NB4 (cell line): ENCODE measurements around the gene IL10RB.

ENCODE experiments used
- DNase-seq: peaks from one replicate; pipeline ENCODE4 v3.0.0; 2010; ENCODE audit warnings: low read depth
- H3K4me3 ChIP-seq: one replicate; pipeline ENCODE4 v1.5.1; 2011; ENCODE audit warnings: mild to moderate bottlenecking, low read depth, low read length, moderate library complexity
- CTCF ChIP-seq: IDR thresholded peaks from one replicate; pipeline ENCODE4 v1.5.1; 2012; ENCODE audit warnings: low read depth, low read length
- MAX ChIP-seq: IDR thresholded peaks from 2 replicates; pipeline ENCODE4 v1.6.1; 2011; ENCODE audit warnings: low read depth, low read length
- MYC ChIP-seq: IDR thresholded peaks from 2 replicates; pipeline ENCODE4 v1.6.1; 2011; ENCODE audit warnings: low read depth, low read length
- POLR2A ChIP-seq: IDR thresholded peaks from 2 replicates; pipeline ENCODE4 v1.6.1; 2011; ENCODE audit warnings: mild to moderate bottlenecking; ENCODE audit not compliant: insufficient read length; ENCODE audit errors: extremely low read depth

Gene IL10RB

GRCh38 chr21:33293811-33294216, 27.6 kb downstream of the IL10RB start:
- DNase-seq = no peak
- no peak overlapping the region for H3K4me3 ChIP-seq
- TF ChIP-seq MAX = no peak
- no peak for TF ChIP-seq POLR2A
- no peak for TF ChIP-seq CTCF
- TF ChIP-seq MYC = no peak

- no peak overlapping the region for H3K4me3 ChIP-seq
- TF ChIP-seq CTCF (no peak), POLR2A (no peak), MYC (no peak), MAX (no peak)
- no peak for DNase-seq
Observed at GRCh38 chr21:33296156-33296555, 30.0 kb downstream of the IL10RB start.

GRCh38 chr21:33299181-33299752, 33.1 kb downstream of the IL10RB start:
- no peak overlapping the region for H3K4me3 ChIP-seq
- TF ChIP-seq POLR2A = no peak
- no peak for TF ChIP-seq CTCF
- no peak for TF ChIP-seq MAX
- no peak for TF ChIP-seq MYC
- DNase-seq = peak; percentile 60

GRCh38 chr21:33300701-33301631, 34.8 kb downstream of the IL10RB start:
- peak; percentile 91 for DNase-seq
- H3K4me3 ChIP-seq = peak overlapping the region; percentile 2
- no peak for TF ChIP-seq CTCF
- peak; percentile 33; the same call in 1 of the 2 replicates for TF ChIP-seq MAX
- TF ChIP-seq MYC = 0 out of 2 replicates have a peak, but pooled peaks have one; percentile 33

- TF ChIP-seq MYC = no peak
- no peak for TF ChIP-seq POLR2A
- TF ChIP-seq CTCF = no peak
- no peak for TF ChIP-seq MAX
- peak overlapping the region; percentile 2 for H3K4me3 ChIP-seq
- no peak for DNase-seq
Observed at GRCh38 chr21:33301632-33302002, 35.5 kb downstream of the IL10RB start.
